Ishikawa (cell line): ENCODE data around the gene SRSF6.

ENCODE experiments used
- CEBPB ChIP-seq: IDR thresholded peaks from 2 replicates; pipeline ENCODE4 v1.6.1; 2012
- CREB1 ChIP-seq: IDR thresholded peaks from 2 replicates; pipeline ENCODE4 v1.6.1; 2012; ENCODE audit warnings: low read depth
- EGR1 ChIP-seq: IDR thresholded peaks from 2 replicates; pipeline ENCODE4 v1.6.1; 2012
- EP300 ChIP-seq: IDR thresholded peaks from 2 replicates; pipeline ENCODE4 v1.6.1; 2012; ENCODE audit warnings: borderline replicate concordance
- FOXM1 ChIP-seq: IDR thresholded peaks from 2 replicates; pipeline ENCODE4 v1.6.1; 2012; ENCODE audit warnings: low read depth, borderline replicate concordance
- NFIC ChIP-seq: IDR thresholded peaks from 2 replicates; pipeline ENCODE4 v1.6.1; 2012
- RAD21 ChIP-seq: IDR thresholded peaks from 2 replicates; pipeline ENCODE4 v1.6.1; 2012; ENCODE audit warnings: low read depth
- TAF1 ChIP-seq: IDR thresholded peaks from 2 replicates; pipeline ENCODE4 v1.6.1; 2012; ENCODE audit warnings: low read depth, mild to moderate bottlenecking
- TCF12 ChIP-seq: IDR thresholded peaks from 2 replicates; pipeline ENCODE4 v1.6.1; 2012; ENCODE audit warnings: low read depth
- TEAD4 ChIP-seq: IDR thresholded peaks from 2 replicates; pipeline ENCODE4 v1.6.1; 2012
- YY1 ChIP-seq: IDR thresholded peaks from 2 replicates; pipeline ENCODE4 v1.6.1; 2012; ENCODE audit warnings: low read depth
- ZBTB7A ChIP-seq: IDR thresholded peaks from 2 replicates; pipeline ENCODE4 v1.6.1; 2012; ENCODE audit warnings: low read depth
- TF ChIP-seq, protein P1 (sequence below): IDR thresholded peaks from 2 replicates; pipeline ENCODE4 v1.6.1; 2012; ENCODE audit warnings: low read depth, mild to moderate bottlenecking
- TF ChIP-seq, protein P2 (sequence below): IDR thresholded peaks from 2 replicates; pipeline ENCODE4 v1.6.1; 2012

DNA sequence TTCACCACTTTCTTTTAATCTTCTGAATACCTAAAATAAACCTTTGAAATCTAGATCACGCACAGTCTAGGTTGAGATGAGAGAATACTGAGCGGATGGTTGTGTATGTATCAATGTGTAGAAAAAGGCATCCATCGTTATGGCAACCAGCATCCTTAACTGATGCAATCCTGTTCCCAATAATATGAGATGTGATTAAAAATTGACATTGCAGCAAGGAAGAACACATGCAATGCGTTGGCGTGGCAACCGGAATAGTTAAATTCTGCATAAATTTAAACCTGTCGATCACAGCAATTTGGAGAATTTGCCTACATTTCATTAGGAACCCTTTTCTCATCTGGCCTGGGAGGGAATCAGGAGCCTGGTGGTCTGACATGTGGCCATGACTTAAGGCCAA lies 48.5 kb downstream of the SRSF6 start:
- no peak for TF ChIP-seq YY1
- no peak for TF ChIP-seq EP300
- TF ChIP-seq, protein P1, sequence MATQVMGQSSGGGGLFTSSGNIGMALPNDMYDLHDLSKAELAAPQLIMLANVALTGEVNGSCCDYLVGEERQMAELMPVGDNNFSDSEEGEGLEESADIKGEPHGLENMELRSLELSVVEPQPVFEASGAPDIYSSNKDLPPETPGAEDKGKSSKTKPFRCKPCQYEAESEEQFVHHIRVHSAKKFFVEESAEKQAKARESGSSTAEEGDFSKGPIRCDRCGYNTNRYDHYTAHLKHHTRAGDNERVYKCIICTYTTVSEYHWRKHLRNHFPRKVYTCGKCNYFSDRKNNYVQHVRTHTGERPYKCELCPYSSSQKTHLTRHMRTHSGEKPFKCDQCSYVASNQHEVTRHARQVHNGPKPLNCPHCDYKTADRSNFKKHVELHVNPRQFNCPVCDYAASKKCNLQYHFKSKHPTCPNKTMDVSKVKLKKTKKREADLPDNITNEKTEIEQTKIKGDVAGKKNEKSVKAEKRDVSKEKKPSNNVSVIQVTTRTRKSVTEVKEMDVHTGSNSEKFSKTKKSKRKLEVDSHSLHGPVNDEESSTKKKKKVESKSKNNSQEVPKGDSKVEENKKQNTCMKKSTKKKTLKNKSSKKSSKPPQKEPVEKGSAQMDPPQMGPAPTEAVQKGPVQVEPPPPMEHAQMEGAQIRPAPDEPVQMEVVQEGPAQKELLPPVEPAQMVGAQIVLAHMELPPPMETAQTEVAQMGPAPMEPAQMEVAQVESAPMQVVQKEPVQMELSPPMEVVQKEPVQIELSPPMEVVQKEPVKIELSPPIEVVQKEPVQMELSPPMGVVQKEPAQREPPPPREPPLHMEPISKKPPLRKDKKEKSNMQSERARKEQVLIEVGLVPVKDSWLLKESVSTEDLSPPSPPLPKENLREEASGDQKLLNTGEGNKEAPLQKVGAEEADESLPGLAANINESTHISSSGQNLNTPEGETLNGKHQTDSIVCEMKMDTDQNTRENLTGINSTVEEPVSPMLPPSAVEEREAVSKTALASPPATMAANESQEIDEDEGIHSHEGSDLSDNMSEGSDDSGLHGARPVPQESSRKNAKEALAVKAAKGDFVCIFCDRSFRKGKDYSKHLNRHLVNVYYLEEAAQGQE = no peak
- TF ChIP-seq CREB1 = no peak
- no peak for TF ChIP-seq TCF12
- TF ChIP-seq, protein P2, sequence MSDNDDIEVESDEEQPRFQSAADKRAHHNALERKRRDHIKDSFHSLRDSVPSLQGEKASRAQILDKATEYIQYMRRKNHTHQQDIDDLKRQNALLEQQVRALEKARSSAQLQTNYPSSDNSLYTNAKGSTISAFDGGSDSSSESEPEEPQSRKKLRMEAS = no peak
- no peak for TF ChIP-seq TEAD4
- TF ChIP-seq EGR1 = no peak
- TF ChIP-seq FOXM1 = no peak
- no peak for TF ChIP-seq NFIC
- no peak for TF ChIP-seq TAF1
- no peak for TF ChIP-seq RAD21
- TF ChIP-seq ZBTB7A = no peak
- no peak for TF ChIP-seq CEBPB
